Anterior cingulate cortex (tissue), 58 donors: Measurements from ENCODE around the gene PIANP.
"Not testable (repeated sequence)": the region's sequence is repeated elsewhere in the genome, so short reads cannot be mapped to it uniquely, and the experiment has no call there.

Source experiments
- DNase-seq, 58 donors: peaks; one replicate each; lab custom pipeline; 2025; lab: John Stamatoyannopoulos, UW

Gene PIANP

GRCh38 chr12:6700646-6701051 is at the start of gene PIANP:
TSS of gene PIANP (minus strand) at chr12:6700815. CDS start at chr12:6698061, 2,754 bp downstream.
- DNase-seq, result peak in 31 of 58 donors; percentile 10 to 71 (median 30)

- DNase-seq, result no peak
Observed at GRCh38 chr12:6748761-6749160, 48.1 kb upstream of the PIANP start.

GRCh38 chr12:6747216-6747615 is 46.6 kb upstream of the PIANP start:
- no peak for DNase-seq

GRCh38 chr12:6745741-6746525 is 45.3 kb upstream of the PIANP start:
- DNase-seq, result no peak

- DNase-seq, result not testable (repeated sequence)
Observed at GRCh38 chr12:6743300-6743699, 42.7 kb upstream of the PIANP start.

- no peak for DNase-seq
Observed at GRCh38 chr12:6742834-6743233, 42.2 kb upstream of the PIANP start.

- DNase-seq, result not testable (repeated sequence)
Observed at GRCh38 chr12:6742080-6742479, 41.5 kb upstream of the PIANP start.

- DNase-seq, result no peak
Observed at GRCh38 chr12:6736754-6737153, 36.1 kb upstream of the PIANP start.

GRCh38 chr12:6735448-6736191 is 35.0 kb upstream of the PIANP start:
- peak in 51 of 58 donors; percentile 1 to 80 (median 24) for DNase-seq

- no peak for DNase-seq
Observed at GRCh38 chr12:6734506-6735387, 34.1 kb upstream of the PIANP start.

- no peak for DNase-seq
Observed at GRCh38 chr12:6730169-6730568, 29.6 kb upstream of the PIANP start.

- DNase-seq, result no peak
Observed at GRCh38 chr12:6729186-6729585, 28.6 kb upstream of the PIANP start.

GRCh38 chr12:6725350-6725749 is 24.7 kb upstream of the PIANP start:
- DNase-seq, result no peak

GRCh38 chr12:6724409-6724797 is 23.8 kb upstream of the PIANP start:
- peak in 9 of 58 donors; percentile 6 to 72 (median 37) for DNase-seq

- peak; percentile 86 to 99 (median 97) for DNase-seq
Observed at GRCh38 chr12:6723607-6724408, 23.2 kb upstream of the PIANP start, which contains the start of gene COPS7A. TSS of gene COPS7A (plus strand) at chr12:6724046. CDS start at chr12:6724657, 611 bp downstream.

- no peak for DNase-seq
Observed at GRCh38 chr12:6722863-6723262, 22.2 kb upstream of the PIANP start.

- DNase-seq, result no peak
Observed at GRCh38 chr12:6716874-6717437, 16.3 kb upstream of the PIANP start.

- not testable (repeated sequence) for DNase-seq
Observed at GRCh38 chr12:6716031-6716873, 15.6 kb upstream of the PIANP start.
